B cell (primary cell): ENCODE results near the gene GRM4. TPM values are rescaled to one million over a fixed set of nuclear protein-coding genes. Genes with fewer than 3 reads are reported as not detected.

Experiments used
- ATAC-seq: fragments of 200-7000 bp; cut with Tn5 transposase; one replicate; pipeline ENCODE4 v1.10.0; 2021; ENCODE audit warnings: low read depth, mild to moderate bottlenecking, moderate number of reproducible peaks, moderate library complexity
- CTCF ChIA-PET: fragments of 350-600 bp; sonication (Branson Sonifier 250); formaldehyde crosslinking; loops from one replicate; lab custom pipeline; 2021; ENCODE audit warnings: antibody characterized with exemption, inconsistent platforms; lab: Charles Lee
- POLR2A ChIA-PET: fragments of 350-600 bp; sonication (Branson Sonifier 250); formaldehyde crosslinking; loops from one replicate; lab custom pipeline; 2021; ENCODE audit warnings: antibody characterized with exemption; lab: Charles Lee
- DNase-seq: peaks from one replicate; pipeline ENCODE4 v3.0.0; 2013
- H2AFZ ChIP-seq: 2 replicates; pipeline ENCODE4 v1.6.1; 2012; ENCODE audit warnings: mild to moderate bottlenecking, low read depth, low read length; ENCODE audit not compliant: insufficient read depth, poor library complexity, severe bottlenecking
- H3K27ac ChIP-seq, 2 donors: 1 replicate in 1 of 2; 2 replicates in 1 of 2; pipeline ENCODE4 v1.5.1; 2012 to 2013; ENCODE audit warnings: low read length in 2 of 2, mild to moderate bottlenecking in 2 of 2, moderate library complexity in 1 of 2
- H3K27me3 ChIP-seq, 4 experiments: fragments of 200-600 bp in 1 of 4; sonication (generic) in 1 of 4; replicated peaks in 1 of 4; 1 replicate in 2 of 4; 2 replicates in 2 of 4; pipeline versions ENCODE4 v1.6.1 to v1.7.0; 2013 to 2016; ENCODE audit warnings: low read length in 3 of 4, mild to moderate bottlenecking in 2 of 4, mixed read lengths in 1 of 4, moderate library complexity in 1 of 4; ENCODE audit not compliant: insufficient read depth in 4 of 4, control insufficient read depth in 3 of 4; ENCODE audit errors: control extremely low read depth in 1 of 4
- H3K36me3 ChIP-seq, 2 experiments: replicated peaks in 1 of 2; 1 replicate in 1 of 2; 2 replicates in 1 of 2; pipeline versions ENCODE4 v1.6.1 to v1.7.1; 2013; ENCODE audit warnings: low read length in 1 of 2; ENCODE audit not compliant: insufficient read depth in 2 of 2, control insufficient read depth in 1 of 2; ENCODE audit errors: control extremely low read depth in 1 of 2, extremely low read depth in 1 of 2
- H3K4me1 ChIP-seq, 2 donors: fragments of 200-600 bp in 1 of 2; sonication (generic) in 1 of 2; 1 replicate in 1 of 2; 2 replicates in 1 of 2; pipeline versions ENCODE4 v1.5.1 to v1.6.1; 2013 to 2017; ENCODE audit warnings: low read length in 2 of 2; ENCODE audit not compliant: control insufficient read depth in 2 of 2, insufficient read depth in 2 of 2
- H3K4me2 ChIP-seq: replicated peaks from 2 replicates; pipeline ENCODE3; 2012; ENCODE audit warnings: mild to moderate bottlenecking, low read depth, low read length; ENCODE audit not compliant: poor library complexity, severe bottlenecking
- H3K4me3 ChIP-seq, 5 experiments: fragments of 200-600 bp in 1 of 5; sonication (generic) in 1 of 5; 1 replicate in 3 of 5; 2 replicates in 2 of 5; pipeline versions ENCODE4 v1.5.1 to v1.7.0; 2011 to 2016; ENCODE audit warnings: low read length in 4 of 5, mild to moderate bottlenecking in 4 of 5, low read depth in 2 of 5, control low read depth in 1 of 5, moderate library complexity in 1 of 5; ENCODE audit not compliant: insufficient read depth in 1 of 5; ENCODE audit errors: control extremely low read depth in 1 of 5, extremely low read depth in 1 of 5
- H3K79me2 ChIP-seq: fragments of 200-600 bp; sonication (generic); one replicate; pipeline ENCODE4 v1.6.0; 2016; ENCODE audit warnings: low read length; ENCODE audit not compliant: control insufficient read depth, insufficient read depth
- H3K9ac ChIP-seq: fragments of 200-600 bp; sonication (generic); 2 replicates; pipeline ENCODE4 v1.6.1; 2017; ENCODE audit warnings: mild to moderate bottlenecking, low read length, moderate library complexity
- H3K9me3 ChIP-seq, 3 donors: one replicate each; pipeline versions ENCODE4 v1.6.1 to v1.7.1; 2013; ENCODE audit warnings: low read length in 2 of 3; ENCODE audit not compliant: control insufficient read depth in 2 of 3, insufficient read depth in 1 of 3; ENCODE audit errors: control extremely low read depth in 1 of 3
- H4K20me1 ChIP-seq: 2 replicates; pipeline ENCODE4 v1.6.0; 2012; ENCODE audit warnings: mild to moderate bottlenecking, low read length; ENCODE audit not compliant: insufficient read depth, control insufficient read depth, poor library complexity, severe bottlenecking
- H3K27ac Mint-ChIP-seq: one replicate; pipeline ENCODE4 v1.8.0; 2021; ENCODE audit warnings: mixed read lengths
- H3K27me3 Mint-ChIP-seq: one replicate; pipeline ENCODE4 v1.8.0; 2021; ENCODE audit warnings: mixed read lengths
- H3K4me1 Mint-ChIP-seq: one replicate; pipeline ENCODE4 v1.8.0; 2021; ENCODE audit warnings: mixed read lengths
- H3K4me3 Mint-ChIP-seq: one replicate; pipeline ENCODE4 v1.8.0; 2021; ENCODE audit warnings: mixed read lengths
- H3K9me3 Mint-ChIP-seq: one replicate; pipeline ENCODE4 v1.8.0; 2022; ENCODE audit warnings: mixed read lengths; ENCODE audit not compliant: insufficient read depth
- CTCF ChIP-seq: fragments of 200-600 bp; IDR thresholded peaks from one replicate; pipeline ENCODE4 v1.8.0; 2022; ENCODE audit warnings: antibody characterized with exemption, mild to moderate bottlenecking
- EZH2 ChIP-seq: IDR thresholded peaks from 2 replicates; pipeline ENCODE4 v1.6.1; 2012; ENCODE audit warnings: borderline replicate concordance, low read depth, mild to moderate bottlenecking, moderate library complexity, low read length; ENCODE audit not compliant: insufficient read depth, poor library complexity, severe bottlenecking
- WGBS: methylation state at CpG from one replicate; pipeline ENCODE4 v1.1.5; 2013; ENCODE audit warnings: missing lambda C conversion rate; ENCODE audit not compliant: insufficient coverage; 5-methylcytosine and 5-hydroxymethylcytosine counted together
- intact Hi-C: fragments of 100-400 bp; cut with micrococcal nuclease; formaldehyde crosslinking; loops from one replicate; pipeline ENCODE4 v1.10.0; 2022
- polyA plus RNA-seq: library from polyadenylated mRNA; depleted of rRNA; stranded (reverse); fragments of >200 nt; gene quantifications from 2 replicates; pipeline ENCODE4 v1.2.3, GENCODE V29; 2012
- total RNA-seq, 2 donors: library from RNA; stranded (reverse); fragments of 120-200 nt in 1 of 2; gene quantifications; 1 replicate in 1 of 2; 2 replicates in 1 of 2; pipeline versions ENCODE4 v1.2.3 to v1.2.4, GENCODE V29; 2013 to 2022

Gene GRM4
- total and polyA plus RNA-seq, 2 donors (not counting 1 experiment from before 2014, with no cell fraction given), result 0.04 TPM; not detected in 1

GRCh38 chr6:34154668-34155447, 9.0 kb upstream of the GRM4 start:
- no peak for TF ChIP-seq EZH2
- TF ChIP-seq CTCF, result peak; percentile 99
- Histone ChIP-seq H3K9ac (peak overlapping the region; percentile 50), H2AFZ (peak overlapping the region; percentile 75), H3K4me2 (peak overlapping the region; percentile 81), H3K9me3 (peaks cover 0 to 18% (median 7%) of the 10 kb centered on the region in 3 donors), H3K36me3 (no peaks in the 10 kb centered on the region), H3K27me3 (peaks cover 0 to 46% (median 18%) of the 10 kb centered on the region in 4 experiments), H3K27ac (no peak overlapping the region), H3K4me3 (peak overlapping the region in 3 of 5 experiments; percentile 33 to 39 (median 36)), H3K4me1 (peaks cover 14 to 21% of the 10 kb centered on the region in 2 donors), H3K79me2 (no peaks in the 10 kb centered on the region), H4K20me1 (no peaks in the 10 kb centered on the region)
- Mint-ChIP-seq H3K9me3 (no peaks in the 10 kb centered on the region), H3K4me1 (peaks cover 16% of the 10 kb centered on the region), H3K27ac (no peak overlapping the region), H3K27me3 (peaks cover 42% of the 10 kb centered on the region), H3K4me3 (peak overlapping the region; percentile 55)
- WGBS, result 9% methylated on average over 60 of the region's 61 CpGs
- intact Hi-C loops, result loop anchor here (1.0 to 10.0 kb wide), 4 partner anchors 384 to 1160 kb away; no protein-coding TSS in a partner anchor
- DNase-seq, result peak; percentile 76
- peak; percentile 94 for ATAC-seq
- ChIA-PET CTCF (interaction anchor here (0.7 to 7.4 kb wide), 13 partner anchors 9 to 569 kb away, joined by 3 to 76 read pairs (median 4); partner anchors contain the start of genes GRM4 and UQCC2), POLR2A (interaction anchor here (0.6 to 1.0 kb wide), 2 partner anchors 100 to 329 kb away, joined by 3 to 4 read pairs; no protein-coding TSS in a partner anchor)
